ENCODE results near the gene MATN1.

DNA sequence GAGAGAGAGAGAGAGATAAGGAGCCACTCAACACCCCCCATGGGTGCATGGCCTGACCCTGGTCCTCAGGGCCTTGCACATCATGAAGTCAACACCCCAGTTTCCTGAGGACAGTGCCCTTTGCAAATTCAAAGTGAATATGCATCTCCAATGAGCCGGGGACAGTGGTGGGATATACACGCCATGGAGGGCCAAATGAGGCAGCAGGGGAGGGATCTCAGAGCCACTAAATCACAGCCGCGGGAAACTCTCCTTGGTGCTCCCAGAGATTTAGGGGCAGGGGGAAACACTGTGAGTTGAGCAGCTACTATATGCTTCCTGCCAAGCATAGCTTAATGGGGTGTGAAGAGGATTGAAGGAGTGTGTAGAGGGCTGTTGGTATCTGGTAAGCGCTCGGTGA, 35.5 kb downstream of the MATN1 start:
- TF ChIP-seq, protein P1, sequence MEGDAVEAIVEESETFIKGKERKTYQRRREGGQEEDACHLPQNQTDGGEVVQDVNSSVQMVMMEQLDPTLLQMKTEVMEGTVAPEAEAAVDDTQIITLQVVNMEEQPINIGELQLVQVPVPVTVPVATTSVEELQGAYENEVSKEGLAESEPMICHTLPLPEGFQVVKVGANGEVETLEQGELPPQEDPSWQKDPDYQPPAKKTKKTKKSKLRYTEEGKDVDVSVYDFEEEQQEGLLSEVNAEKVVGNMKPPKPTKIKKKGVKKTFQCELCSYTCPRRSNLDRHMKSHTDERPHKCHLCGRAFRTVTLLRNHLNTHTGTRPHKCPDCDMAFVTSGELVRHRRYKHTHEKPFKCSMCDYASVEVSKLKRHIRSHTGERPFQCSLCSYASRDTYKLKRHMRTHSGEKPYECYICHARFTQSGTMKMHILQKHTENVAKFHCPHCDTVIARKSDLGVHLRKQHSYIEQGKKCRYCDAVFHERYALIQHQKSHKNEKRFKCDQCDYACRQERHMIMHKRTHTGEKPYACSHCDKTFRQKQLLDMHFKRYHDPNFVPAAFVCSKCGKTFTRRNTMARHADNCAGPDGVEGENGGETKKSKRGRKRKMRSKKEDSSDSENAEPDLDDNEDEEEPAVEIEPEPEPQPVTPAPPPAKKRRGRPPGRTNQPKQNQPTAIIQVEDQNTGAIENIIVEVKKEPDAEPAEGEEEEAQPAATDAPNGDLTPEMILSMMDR (IDR thresholded peaks at IDR 0.05): no peak
- TF ChIP-seq POLR2A (IDR thresholded peaks at IDR 0.05): no peak

Data from uterus (tissue), 2 donors.